SU-DHL-6 (cell line): ENCODE measurements around the gene VSTM4.

ENCODE experiments used
- H2AFZ ChIP-seq: fragments of 200-600 bp; sonication (generic); 2 replicates; pipeline ENCODE4 v1.6.1; 2014; ENCODE audit warnings: low read depth, mild to moderate bottlenecking, moderate library complexity, mixed read lengths, antibody characterized with exemption, low read length; ENCODE audit not compliant: severe bottlenecking
- H3F3A ChIP-seq: fragments of 200-600 bp; shearing (Covaris generic); 2 replicates; pipeline ENCODE4 v1.6.0; 2016; ENCODE audit warnings: antibody characterized with exemption, mild to moderate bottlenecking; ENCODE audit not compliant: insufficient read depth
- H3K27ac ChIP-seq: fragments of 200-600 bp; sonication (generic); 2 replicates; pipeline ENCODE4 v1.5.1; 2016; ENCODE audit warnings: low read depth, mild to moderate bottlenecking, low read length, moderate library complexity, mixed read lengths
- H3K27me3 ChIP-seq: fragments of 200-600 bp; sonication (generic), shearing (Covaris generic); 2 replicates; pipeline ENCODE4 v1.6.0; 2014; ENCODE audit warnings: mild to moderate bottlenecking, low read length
- H3K36me3 ChIP-seq: fragments of 200-600 bp; sonication (generic); 2 replicates; pipeline ENCODE4 v1.6.1; 2014; ENCODE audit warnings: mild to moderate bottlenecking, low read length, mixed read lengths
- H3K4me2 ChIP-seq: fragments of 300-600, 200-600 bp; shearing (Covaris generic), sonication (generic); 2 replicates; pipeline ENCODE4 v1.6.0; 2014; ENCODE audit warnings: low read length, low read depth, mild to moderate bottlenecking; ENCODE audit not compliant: poor library complexity, severe bottlenecking
- H3K4me3 ChIP-seq: fragments of 200-600 bp; sonication (generic); 2 replicates; pipeline ENCODE4 v1.5.1; 2014; ENCODE audit warnings: antibody characterized with exemption, low read length, mild to moderate bottlenecking, mixed read lengths; ENCODE audit not compliant: insufficient read depth, poor library complexity, severe bottlenecking
- H3K79me2 ChIP-seq: fragments of 200-600 bp; sonication (generic); 2 replicates; pipeline ENCODE4 v1.6.1; 2014; ENCODE audit warnings: mild to moderate bottlenecking, low read length, moderate library complexity; ENCODE audit not compliant: insufficient read depth
- H3K9ac ChIP-seq: fragments of 200-600 bp; sonication (generic); 2 replicates; pipeline ENCODE4 v1.7.0; 2014; ENCODE audit warnings: mild to moderate bottlenecking, low read length
- H3K9me2 ChIP-seq: fragments of 200-600 bp; sonication (generic); replicated peaks from 2 replicates; pipeline ENCODE4 v1.6.1; 2014; ENCODE audit warnings: low read length; ENCODE audit not compliant: insufficient read depth
- H3K9me3 ChIP-seq: fragments of 200-600 bp; sonication (generic); 2 replicates; pipeline ENCODE4 v1.6.1; 2014; ENCODE audit warnings: low read length, mixed read lengths; ENCODE audit not compliant: insufficient read depth
- H4K20me1 ChIP-seq: fragments of 200-600 bp; sonication (generic); 2 replicates; pipeline ENCODE4 v1.6.1; 2014; ENCODE audit warnings: low read depth, mild to moderate bottlenecking, antibody characterized with exemption, low read length, moderate library complexity, mixed read lengths
- CTCF ChIP-seq: fragments of 200-600 bp; sonication (generic); IDR thresholded peaks from one replicate; pipeline ENCODE4 v1.5.1; 2017; ENCODE audit warnings: antibody characterized with exemption, mild to moderate bottlenecking, low read length, moderate library complexity; ENCODE audit not compliant: insufficient read depth, poor library complexity, severe bottlenecking
- EZH2phosphoT487 ChIP-seq: fragments of 200-600 bp; sonication (generic), shearing (Covaris generic); conservative IDR thresholded peaks from 2 replicates; pipeline ENCODE4 v1.6.1; 2018; ENCODE audit warnings: mild to moderate bottlenecking, antibody characterized with exemption, low read length, moderate library complexity, mixed read lengths

VSTM4 gene

GRCh38 chr10:49113741-49114141 lies 1.6 kb downstream of the VSTM4 start:
- H3K4me2 ChIP-seq: no peak overlapping the region
- no peaks in the 10 kb centered on the region for H4K20me1 ChIP-seq
- no peak overlapping the region for H2AFZ ChIP-seq
- H3K4me3 ChIP-seq: no peak overlapping the region
- H3K27me3 ChIP-seq: no peaks in the 10 kb centered on the region
- H3K9ac ChIP-seq: no peak overlapping the region
- H3K36me3 ChIP-seq: no peaks in the 10 kb centered on the region
- H3K27ac ChIP-seq: no peak overlapping the region
- TF ChIP-seq EZH2phosphoT487 (no peak), CTCF (no peak)
- no peaks in the 10 kb centered on the region for H3K9me2 ChIP-seq
- no peaks in the 10 kb centered on the region for H3K9me3 ChIP-seq
- H3F3A ChIP-seq: no peaks in the 10 kb centered on the region
- no peaks in the 10 kb centered on the region for H3K79me2 ChIP-seq

GRCh38 chr10:49112851-49113250 lies 2.5 kb downstream of the VSTM4 start:
- H3K9ac ChIP-seq: no peak overlapping the region
- no peaks in the 10 kb centered on the region for H3F3A ChIP-seq
- no peaks in the 10 kb centered on the region for H3K9me3 ChIP-seq
- H4K20me1 ChIP-seq: no peaks in the 10 kb centered on the region
- H2AFZ ChIP-seq: no peak overlapping the region
- H3K4me3 ChIP-seq: no peak overlapping the region
- TF ChIP-seq CTCF: no peak
- TF ChIP-seq EZH2phosphoT487: no peak
- H3K9me2 ChIP-seq: no peaks in the 10 kb centered on the region
- no peaks in the 10 kb centered on the region for H3K36me3 ChIP-seq
- no peak overlapping the region for H3K27ac ChIP-seq
- H3K27me3 ChIP-seq: no peaks in the 10 kb centered on the region
- H3K79me2 ChIP-seq: no peaks in the 10 kb centered on the region
- no peak overlapping the region for H3K4me2 ChIP-seq

GRCh38 chr10:49112098-49112497 lies 3.2 kb downstream of the VSTM4 start:
- H4K20me1 ChIP-seq: no peaks in the 10 kb centered on the region
- H3K27me3 ChIP-seq: no peaks in the 10 kb centered on the region
- no peaks in the 10 kb centered on the region for H3K9me2 ChIP-seq
- H3K9ac ChIP-seq: no peak overlapping the region
- H3K79me2 ChIP-seq: no peaks in the 10 kb centered on the region
- H3K9me3 ChIP-seq: no peaks in the 10 kb centered on the region
- H3F3A ChIP-seq: no peaks in the 10 kb centered on the region
- TF ChIP-seq EZH2phosphoT487: no peak
- TF ChIP-seq CTCF: no peak
- no peaks in the 10 kb centered on the region for H3K36me3 ChIP-seq
- no peak overlapping the region for H2AFZ ChIP-seq
- H3K27ac ChIP-seq: no peak overlapping the region
- H3K4me3 ChIP-seq: no peak overlapping the region
- no peak overlapping the region for H3K4me2 ChIP-seq

- H3K79me2 ChIP-seq: no peaks in the 10 kb centered on the region
- no peaks in the 10 kb centered on the region for H3K9me2 ChIP-seq
- no peak overlapping the region for H3K9ac ChIP-seq
- H3K27me3 ChIP-seq: no peaks in the 10 kb centered on the region
- H3K9me3 ChIP-seq: no peaks in the 10 kb centered on the region
- H2AFZ ChIP-seq: no peak overlapping the region
- H3K27ac ChIP-seq: no peak overlapping the region
- H3F3A ChIP-seq: no peaks in the 10 kb centered on the region
- H3K36me3 ChIP-seq: no peaks in the 10 kb centered on the region
- no peak overlapping the region for H3K4me3 ChIP-seq
- TF ChIP-seq CTCF: no peak
- TF ChIP-seq EZH2phosphoT487: no peak
- H4K20me1 ChIP-seq: no peaks in the 10 kb centered on the region
- H3K4me2 ChIP-seq: no peak overlapping the region
Observed at GRCh38 chr10:49111320-49111698, 4.0 kb downstream of the VSTM4 start.
